Measurements from ENCODE around the gene LCE6A.

LCE6A gene

DNA sequence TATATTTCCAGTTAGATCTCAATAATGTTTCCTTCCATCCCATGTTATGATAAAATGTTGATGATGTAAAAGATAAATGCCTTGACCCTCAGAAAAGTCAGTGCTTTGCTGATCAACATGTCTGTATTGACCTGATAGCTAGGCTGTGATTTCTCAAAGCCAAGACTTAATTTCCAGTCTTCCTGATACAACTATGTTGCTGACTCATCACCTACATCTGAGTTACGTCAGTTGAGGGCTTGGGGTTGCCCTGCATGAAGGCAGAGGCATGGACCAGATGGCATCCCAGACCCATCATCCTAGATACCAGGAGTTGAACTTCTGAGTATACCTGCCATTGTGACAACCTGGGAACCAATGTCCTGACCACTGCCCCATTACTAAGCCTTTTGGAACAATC is 41.3 kb upstream of the LCE6A start:
- TF ChIP-seq, protein P1, sequence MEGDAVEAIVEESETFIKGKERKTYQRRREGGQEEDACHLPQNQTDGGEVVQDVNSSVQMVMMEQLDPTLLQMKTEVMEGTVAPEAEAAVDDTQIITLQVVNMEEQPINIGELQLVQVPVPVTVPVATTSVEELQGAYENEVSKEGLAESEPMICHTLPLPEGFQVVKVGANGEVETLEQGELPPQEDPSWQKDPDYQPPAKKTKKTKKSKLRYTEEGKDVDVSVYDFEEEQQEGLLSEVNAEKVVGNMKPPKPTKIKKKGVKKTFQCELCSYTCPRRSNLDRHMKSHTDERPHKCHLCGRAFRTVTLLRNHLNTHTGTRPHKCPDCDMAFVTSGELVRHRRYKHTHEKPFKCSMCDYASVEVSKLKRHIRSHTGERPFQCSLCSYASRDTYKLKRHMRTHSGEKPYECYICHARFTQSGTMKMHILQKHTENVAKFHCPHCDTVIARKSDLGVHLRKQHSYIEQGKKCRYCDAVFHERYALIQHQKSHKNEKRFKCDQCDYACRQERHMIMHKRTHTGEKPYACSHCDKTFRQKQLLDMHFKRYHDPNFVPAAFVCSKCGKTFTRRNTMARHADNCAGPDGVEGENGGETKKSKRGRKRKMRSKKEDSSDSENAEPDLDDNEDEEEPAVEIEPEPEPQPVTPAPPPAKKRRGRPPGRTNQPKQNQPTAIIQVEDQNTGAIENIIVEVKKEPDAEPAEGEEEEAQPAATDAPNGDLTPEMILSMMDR (IDR thresholded peaks at IDR 0.05; ENCODE audit: low read depth, low read length, poor library complexity, severe bottlenecking): no peak
- no peak for TF ChIP-seq EZH2phosphoT487 (IDR thresholded peaks at IDR 0.05; ENCODE audit: borderline replicate concordance, low read length)
- Histone ChIP-seq H3K27me3 (ENCODE audit: control insufficient read depth, low read length) (no peaks in the 10 kb centered on the region), H3K4me3 (ENCODE audit: low read length) (no peak overlapping the region), H3K36me3 (ENCODE audit: control insufficient read depth, low read length) (no peaks in the 10 kb centered on the region), H3K79me2 (ENCODE audit: control insufficient read depth, low read length) (no peaks in the 10 kb centered on the region), H3K9me3 (ENCODE audit: control insufficient read depth, insufficient read depth, low read length) (no peaks in the 10 kb centered on the region), H3F3A (ENCODE audit: control insufficient read depth, insufficient read depth) (no peaks in the 10 kb centered on the region), H3K4me1 (ENCODE audit: control insufficient read depth, low read length) (no peaks in the 10 kb centered on the region), H3K4me2 (ENCODE audit: low read length) (no peak overlapping the region), H3K27ac (ENCODE audit: low read depth, low read length) (no peak overlapping the region), H4K20me1 (ENCODE audit: control insufficient read depth, insufficient read depth, low read depth, low read length) (no peaks in the 10 kb centered on the region), H3K9me2 (replicated peaks; ENCODE audit: control insufficient read depth, low read length) (no peaks in the 10 kb centered on the region)

DNA sequence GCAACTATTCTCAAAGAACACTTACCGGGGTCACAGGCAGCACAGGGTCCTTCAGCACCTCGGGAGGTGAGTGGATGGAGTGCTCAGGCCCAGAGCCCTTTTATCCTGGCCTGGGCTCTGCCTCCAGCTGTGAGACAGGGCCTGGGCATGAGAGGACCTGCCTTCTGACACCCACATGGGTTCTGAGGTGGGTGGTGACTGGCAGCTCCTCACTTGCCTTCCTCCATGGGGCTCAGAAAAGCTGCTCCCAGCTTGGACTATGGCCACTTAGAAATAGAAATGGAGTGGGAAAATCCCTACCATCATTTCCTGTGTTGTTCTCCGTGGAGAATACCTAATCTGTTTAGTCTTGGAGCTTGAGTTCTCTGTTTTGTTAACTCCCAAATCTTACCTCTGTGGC is 36.1 kb upstream of the LCE6A start, which contains the start of gene LCE1C:
LCE1C (minus strand) TSS at position 76 of the 400 bp plus-strand sequence. CDS start 1,173 bp downstream, outside the sequence.
- Histone ChIP-seq H3K4me3 (ENCODE audit: low read length) (no peak within 1 kb of the TSS), H3K4me2 (ENCODE audit: low read length) (no peak within 1 kb of the TSS), H3K9me2 (replicated peaks; ENCODE audit: control insufficient read depth, low read length) (no peaks in the 10 kb centered on the region), H3K4me1 (ENCODE audit: control insufficient read depth, low read length) (no peaks in the 10 kb centered on the region), H3F3A (ENCODE audit: control insufficient read depth, insufficient read depth) (no peaks in the 10 kb centered on the region), H3K9me3 (ENCODE audit: control insufficient read depth, insufficient read depth, low read length) (no peaks in the 10 kb centered on the region), H3K27ac (ENCODE audit: low read depth, low read length) (no peak within 1 kb of the TSS), H3K27me3 (ENCODE audit: control insufficient read depth, low read length) (no peaks in the 10 kb centered on the region; the same call in 1 of the 2 replicates), H4K20me1 (ENCODE audit: control insufficient read depth, insufficient read depth, low read depth, low read length) (no peaks in the 10 kb centered on the region), H3K36me3 (ENCODE audit: control insufficient read depth, low read length) (no peaks in the 10 kb centered on the region), H3K79me2 (ENCODE audit: control insufficient read depth, low read length) (no peaks in the 10 kb centered on the region)
- TF ChIP-seq, protein P1 (IDR thresholded peaks at IDR 0.05; ENCODE audit: low read depth, low read length, poor library complexity, severe bottlenecking): no peak
- TF ChIP-seq EZH2phosphoT487 (IDR thresholded peaks at IDR 0.05; ENCODE audit: borderline replicate concordance, low read length): no peak

DNA sequence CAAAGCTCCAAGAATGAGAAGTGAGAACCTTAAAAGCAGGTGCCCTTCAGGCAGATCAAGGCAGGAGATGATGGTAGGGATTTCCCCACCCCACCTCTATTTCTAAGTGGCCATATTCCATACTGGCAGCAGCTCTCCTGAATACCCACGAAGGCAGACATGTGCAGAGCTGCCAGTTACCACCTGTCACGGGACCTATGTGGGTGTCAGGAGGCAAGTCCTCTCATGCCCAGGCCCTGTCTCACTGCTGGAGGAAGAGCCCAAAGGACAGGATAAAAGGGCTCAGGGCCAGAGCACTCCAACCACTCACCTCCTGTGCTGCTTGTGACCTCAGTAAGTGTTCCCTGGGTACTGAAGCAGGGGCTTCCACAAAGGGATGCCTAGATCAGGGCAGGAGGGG is 31.6 kb upstream of the LCE6A start:
- H3K27ac ChIP-seq (ENCODE audit: low read depth, low read length): no peak overlapping the region
- H3K4me3 ChIP-seq (ENCODE audit: low read length): no peak overlapping the region
- TF ChIP-seq, protein P1 (IDR thresholded peaks at IDR 0.05; ENCODE audit: low read depth, low read length, poor library complexity, severe bottlenecking): no peak
- TF ChIP-seq EZH2phosphoT487 (IDR thresholded peaks at IDR 0.05; ENCODE audit: borderline replicate concordance, low read length): no peak
- no peaks in the 10 kb centered on the region for H3K9me2 ChIP-seq (replicated peaks; ENCODE audit: control insufficient read depth, low read length)
- H3K27me3 ChIP-seq (ENCODE audit: control insufficient read depth, low read length): no peaks in the 10 kb centered on the region; the same call in 1 of the 2 replicates
- H3F3A ChIP-seq (ENCODE audit: control insufficient read depth, insufficient read depth): no peaks in the 10 kb centered on the region
- no peaks in the 10 kb centered on the region for H4K20me1 ChIP-seq (ENCODE audit: control insufficient read depth, insufficient read depth, low read depth, low read length)
- no peak overlapping the region for H3K4me2 ChIP-seq (ENCODE audit: low read length)
- H3K9me3 ChIP-seq (ENCODE audit: control insufficient read depth, insufficient read depth, low read length): no peaks in the 10 kb centered on the region
- H3K79me2 ChIP-seq (ENCODE audit: control insufficient read depth, low read length): no peaks in the 10 kb centered on the region
- no peaks in the 10 kb centered on the region for H3K4me1 ChIP-seq (ENCODE audit: control insufficient read depth, low read length)
- H3K36me3 ChIP-seq (ENCODE audit: control insufficient read depth, low read length): no peaks in the 10 kb centered on the region
